SW480 (cell line): Measurements from ENCODE around the gene AGAP1.
"Not testable (repeated sequence)": the region's sequence is repeated elsewhere in the genome, so short reads cannot be mapped to it uniquely, and the experiment has no call there.

Source experiments
- DNase-seq: peaks from one replicate; pipeline ENCODE4 v3.0.0-alpha.2; 2016; ENCODE audit warnings: low spot score

AGAP1 gene

DNA sequence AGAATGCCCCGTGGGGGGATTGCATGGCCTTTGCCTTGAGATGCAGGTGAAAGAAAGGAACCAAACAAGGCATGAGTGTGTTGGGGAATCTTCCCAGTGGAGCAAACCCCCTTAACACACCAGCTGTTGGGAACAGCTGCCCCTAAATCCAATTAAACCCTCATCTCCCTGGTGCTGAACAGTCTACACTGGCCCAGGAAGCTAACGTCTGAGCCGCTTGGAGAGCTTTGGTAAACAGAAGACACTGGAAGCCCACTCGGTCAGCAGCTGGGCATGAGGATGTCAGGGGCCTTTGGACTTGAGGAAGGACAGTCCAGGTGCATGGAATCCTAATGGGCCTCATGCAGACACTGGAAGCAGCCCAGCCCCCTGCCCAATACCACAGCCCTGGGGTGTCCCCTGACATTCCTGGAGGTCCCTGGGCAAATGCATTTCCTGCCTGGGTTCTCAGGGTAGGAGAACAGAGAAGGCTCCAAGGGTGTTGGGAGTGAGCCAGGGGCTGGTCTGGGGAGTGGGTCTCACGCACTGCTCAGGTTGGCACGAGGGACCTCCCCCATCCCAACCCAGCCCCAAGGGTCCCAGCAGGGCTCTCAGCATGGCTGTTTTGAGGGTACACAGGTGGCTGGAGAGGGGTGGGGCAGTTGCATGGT, 636.6 kb downstream of the AGAP1 start:
- no peak for DNase-seq

DNA sequence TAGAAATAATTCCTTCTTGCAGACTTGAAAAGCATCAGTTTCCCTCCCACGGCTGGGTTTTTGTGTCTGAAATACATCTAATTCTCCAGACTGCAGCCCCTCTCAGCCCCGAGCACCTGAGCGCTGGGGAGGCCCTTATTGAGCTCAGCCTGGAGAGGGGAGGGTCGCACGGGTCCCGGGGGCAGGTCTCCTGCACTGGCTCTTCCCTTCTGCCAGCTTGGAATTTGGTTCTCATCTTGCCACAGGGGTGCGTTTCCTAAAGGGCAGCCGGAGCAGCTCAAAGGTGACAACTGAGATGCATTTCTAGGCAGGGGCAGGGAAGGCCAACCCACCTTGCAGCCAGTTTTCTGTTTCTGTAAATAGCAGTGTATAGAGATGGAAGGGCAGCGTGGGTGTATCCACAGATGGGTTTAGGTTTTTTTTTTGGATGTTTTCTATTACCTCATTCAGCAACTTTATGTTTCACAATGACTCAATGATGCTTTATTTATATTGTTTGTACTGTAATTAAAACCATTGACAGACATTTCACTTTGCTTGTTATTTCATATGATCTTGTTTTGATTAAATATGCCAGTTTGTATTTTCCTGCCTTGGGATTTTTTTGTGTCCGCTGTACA, 637.3 kb downstream of the AGAP1 start:
- DNase-seq = no peak

DNA sequence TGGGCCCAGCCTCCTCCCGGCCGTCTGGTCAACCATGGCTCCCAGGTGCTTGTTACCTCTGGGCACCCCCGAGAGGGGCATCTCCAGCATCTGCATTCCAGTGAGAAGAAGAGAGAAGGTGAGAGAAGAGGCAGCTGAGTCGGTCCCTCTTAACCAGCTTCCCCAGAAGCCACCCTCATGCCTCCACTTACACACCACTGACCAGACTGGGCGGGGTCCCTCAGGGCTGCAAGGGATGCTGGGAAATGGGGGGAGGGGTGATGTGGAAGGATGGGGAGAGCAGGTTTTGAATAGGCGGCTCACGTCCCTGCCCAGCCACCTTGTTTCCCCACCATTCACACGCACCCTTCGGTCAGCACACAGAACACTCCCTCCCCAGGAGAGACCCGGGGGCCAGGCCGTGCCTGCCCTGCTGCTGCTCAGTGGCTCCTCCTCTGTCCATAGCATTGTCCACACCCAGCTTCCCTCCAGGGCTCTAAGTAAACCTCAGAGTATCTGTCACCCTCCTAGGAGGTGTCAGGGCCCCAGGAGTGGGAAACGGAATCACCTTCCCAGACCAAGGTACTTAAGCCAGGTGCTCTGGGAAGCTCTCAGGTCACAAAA, 639.7 kb downstream of the AGAP1 start:
- no peak for DNase-seq

DNA sequence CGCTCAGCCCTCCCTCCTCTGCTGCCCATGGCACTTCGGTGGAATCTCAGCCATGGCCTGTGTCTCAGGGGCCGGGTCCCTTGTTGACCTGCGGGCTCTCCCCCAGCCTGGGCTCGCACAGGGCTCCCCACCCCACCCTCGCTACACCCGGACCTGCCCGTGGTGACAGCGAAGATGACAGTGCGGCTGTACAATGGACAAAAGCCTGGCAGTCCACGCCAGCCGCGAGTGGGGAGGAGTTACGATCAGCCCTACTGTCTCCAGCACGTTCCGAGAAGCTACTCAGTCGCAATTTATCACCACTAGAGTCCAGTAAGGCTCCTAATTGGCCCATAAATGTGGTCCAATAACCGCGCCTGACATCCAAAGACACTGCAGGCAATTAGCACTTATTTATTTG, 642.7 kb downstream of the AGAP1 start:
- no peak for DNase-seq

DNA sequence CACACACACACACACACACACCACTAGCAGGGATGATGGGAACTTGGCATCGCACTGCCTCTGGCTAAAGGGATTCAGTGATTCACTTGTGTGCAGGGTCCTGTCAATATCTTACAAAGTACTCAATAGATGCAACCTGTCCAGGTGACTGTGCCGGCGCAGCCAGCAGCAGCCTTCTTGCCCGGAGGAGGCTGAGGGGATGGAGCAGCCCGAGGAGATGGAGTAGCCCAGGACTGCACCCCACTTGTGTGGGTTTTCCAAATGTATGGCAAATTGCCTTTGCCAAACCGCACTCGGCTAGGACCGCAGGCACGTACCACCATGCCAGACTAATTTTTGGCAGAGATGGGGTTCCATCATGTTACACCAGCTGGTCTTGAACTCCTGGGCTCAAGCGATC, 643.2 kb downstream of the AGAP1 start:
- no peak for DNase-seq

DNA sequence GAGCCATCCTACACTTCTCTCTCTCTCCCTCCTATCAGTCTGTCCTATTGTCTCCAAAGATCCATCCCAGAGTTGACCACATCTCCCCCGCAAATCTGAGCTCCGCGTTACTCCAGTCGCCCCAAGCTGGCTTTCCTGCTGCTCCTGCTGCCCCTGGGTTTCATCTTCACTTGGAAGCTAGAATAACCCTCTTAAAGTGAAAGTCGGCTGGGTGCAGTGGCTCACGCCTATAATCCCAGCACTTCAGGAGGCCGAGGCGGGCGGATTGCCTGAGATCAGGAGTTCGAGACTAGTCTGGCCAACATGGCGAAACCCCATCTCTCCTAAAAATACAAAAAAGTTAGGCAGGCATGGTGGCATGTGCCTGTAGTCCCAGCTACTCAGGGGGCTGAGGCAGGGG, 647.8 kb downstream of the AGAP1 start:
- DNase-seq = not testable (repeated sequence)

DNA sequence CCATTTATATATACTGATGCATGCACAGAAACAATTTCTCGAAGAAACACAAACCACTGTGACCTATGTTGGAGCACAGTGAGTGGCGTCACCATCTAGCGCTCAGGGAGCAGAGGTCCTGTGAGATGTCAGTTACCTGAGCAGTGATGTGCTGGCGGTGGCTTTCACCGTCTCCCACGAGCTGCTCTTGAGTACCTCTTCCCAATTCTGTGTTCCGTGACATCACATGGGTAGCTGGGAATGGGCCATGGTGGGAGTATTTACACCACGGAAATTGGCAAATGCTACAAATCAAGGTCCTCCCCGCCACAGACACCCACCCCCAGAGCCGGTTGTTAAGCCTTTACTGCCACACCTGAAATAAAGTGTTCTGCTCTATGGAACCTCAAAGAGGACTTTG, 650.0 kb downstream of the AGAP1 start:
- DNase-seq = no peak

DNA sequence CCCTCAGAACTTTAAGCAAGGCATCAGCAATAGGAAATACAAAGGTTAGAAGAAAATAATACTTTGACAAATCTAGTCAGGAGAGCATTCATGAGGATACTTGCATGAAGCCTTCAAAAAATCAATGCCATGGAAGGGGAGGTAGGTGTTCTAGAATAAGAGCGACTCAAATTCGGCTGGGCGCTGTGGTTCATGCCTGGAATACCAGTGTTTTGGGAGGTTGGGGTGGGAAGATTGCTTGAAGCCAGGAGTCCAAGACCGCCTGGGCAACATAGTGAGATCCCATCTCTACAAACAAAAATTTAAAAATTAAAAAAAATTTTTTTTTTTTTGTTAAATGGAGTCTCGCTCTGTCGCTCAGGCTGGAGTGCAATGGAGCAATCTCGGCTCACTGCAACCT, 652.6 kb downstream of the AGAP1 start:
- no peak for DNase-seq

DNA sequence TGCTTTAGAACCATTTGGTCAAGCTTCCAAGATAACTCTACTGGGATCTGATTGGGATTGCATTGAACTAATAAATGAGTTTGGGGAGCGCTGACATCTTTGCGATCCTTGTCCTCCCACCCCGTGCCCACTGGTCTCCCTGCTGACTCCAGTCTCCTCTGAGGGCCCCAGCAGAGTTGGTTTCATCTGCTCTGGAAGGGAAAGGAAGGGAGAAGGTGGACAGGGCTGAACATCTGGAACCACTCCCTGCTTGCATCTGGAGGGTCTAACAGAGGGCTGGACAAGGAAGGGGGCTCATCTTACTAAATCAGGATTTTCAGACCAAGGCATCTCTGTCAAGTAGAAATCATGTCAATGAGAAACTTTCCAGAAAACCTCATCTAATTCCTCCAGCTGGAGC, 661.6 kb downstream of the AGAP1 start:
- no peak for DNase-seq

DNA sequence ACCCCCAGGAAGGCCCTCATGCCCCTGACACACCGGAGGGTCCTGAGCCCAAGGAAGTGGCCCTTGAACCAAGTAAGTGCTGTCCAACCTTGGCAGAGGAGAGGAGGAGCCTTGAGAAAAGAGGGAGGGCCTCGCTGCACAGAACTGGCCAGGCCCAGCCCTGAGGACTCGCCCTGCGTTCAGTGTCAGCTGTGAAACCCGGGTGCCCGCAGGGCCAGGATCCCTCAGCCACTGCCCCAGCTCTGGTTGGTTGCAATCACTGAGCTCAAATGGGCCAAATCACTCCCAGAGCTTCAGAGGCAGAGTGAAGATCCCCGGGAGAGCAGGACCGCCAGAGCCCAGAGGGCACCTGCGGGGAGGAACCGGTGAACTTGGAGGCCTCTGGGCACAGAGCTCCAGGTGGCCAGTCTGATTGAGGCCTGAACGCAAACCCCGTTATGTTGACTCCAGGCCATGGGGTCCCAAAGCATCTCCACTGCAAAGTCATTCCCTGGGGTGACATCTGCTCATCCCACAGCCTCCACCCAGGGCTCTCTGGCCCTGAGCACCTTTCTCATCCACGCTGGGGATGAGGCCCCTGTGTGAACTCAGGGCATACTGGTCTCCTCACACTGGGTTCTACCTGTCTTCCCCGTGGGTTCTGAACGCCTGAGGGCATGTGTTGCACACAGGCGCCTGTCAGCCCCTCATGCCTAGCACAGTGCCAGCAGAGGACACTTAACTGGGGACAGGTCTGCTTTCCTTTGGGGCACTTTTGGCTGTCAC, 662.4 kb downstream of the AGAP1 start:
- DNase-seq = no peak

DNA sequence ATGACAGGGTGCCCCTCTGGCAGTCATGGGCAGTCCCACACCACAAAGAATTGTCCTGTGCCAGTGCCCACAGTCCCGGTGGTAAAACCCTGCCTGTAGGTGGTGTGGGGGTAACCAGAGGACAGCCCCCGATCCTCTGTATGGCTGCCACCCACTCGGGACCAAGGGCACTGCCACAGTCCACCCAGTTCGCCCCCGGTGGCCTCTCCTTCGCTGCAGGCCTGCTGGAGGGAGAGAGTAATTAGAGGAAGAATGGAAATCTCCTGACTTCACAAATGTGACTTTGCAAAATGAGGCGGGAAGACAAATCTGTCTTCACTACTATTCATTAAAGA, 663.0 kb downstream of the AGAP1 start:
- no peak for DNase-seq

DNA sequence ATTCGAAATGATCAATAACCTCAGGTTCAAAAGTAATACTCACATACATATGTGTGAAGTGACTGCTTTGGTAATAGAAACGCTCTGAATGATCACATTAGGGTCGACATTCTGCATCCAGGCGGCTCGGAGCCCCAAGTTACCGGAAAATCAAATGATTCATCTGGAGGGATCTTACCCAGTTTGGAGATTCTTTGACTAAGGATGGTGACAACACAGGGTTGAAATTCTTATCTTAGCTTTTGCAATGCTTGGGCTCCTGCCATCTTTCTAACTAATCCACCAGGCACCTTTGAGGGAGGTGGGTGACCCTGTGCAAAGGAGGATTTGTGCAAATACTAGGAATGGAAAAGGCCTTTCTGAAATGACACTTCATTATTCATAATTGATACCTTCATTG, 663.5 kb downstream of the AGAP1 start:
- no peak for DNase-seq

DNA sequence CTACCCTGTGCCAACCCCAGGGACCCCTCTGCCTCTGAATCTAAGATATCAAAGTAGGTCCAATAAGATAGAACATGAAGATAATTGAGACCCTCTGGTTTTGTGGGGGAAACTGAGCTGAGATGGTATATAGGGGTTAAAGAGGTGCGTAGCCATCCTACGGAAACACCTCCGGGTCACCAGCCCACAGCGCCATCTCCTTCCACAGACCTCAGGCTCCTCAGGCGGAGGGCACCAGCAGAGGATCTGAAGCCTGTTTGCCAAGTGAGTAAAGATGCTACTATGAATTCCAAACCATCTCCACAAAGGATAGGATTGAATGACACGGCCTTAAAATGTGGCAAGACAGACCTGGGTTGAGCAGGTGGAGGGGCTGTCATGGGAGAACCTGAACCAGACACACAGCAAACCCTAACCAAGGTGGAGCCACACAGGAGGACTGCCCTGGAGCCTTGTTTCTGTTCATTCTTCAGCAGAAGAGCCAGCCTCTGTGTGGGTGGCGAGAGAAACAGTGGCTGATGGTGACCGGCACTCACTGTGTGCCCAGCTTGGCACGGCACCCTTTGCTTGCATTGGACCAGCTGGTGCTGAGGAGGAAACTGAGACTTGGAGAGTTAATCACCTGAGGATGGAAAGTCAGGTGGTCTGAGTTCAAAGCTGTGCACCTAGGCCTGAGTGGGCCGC, 664.1 kb downstream of the AGAP1 start:
- DNase-seq = no peak

DNA sequence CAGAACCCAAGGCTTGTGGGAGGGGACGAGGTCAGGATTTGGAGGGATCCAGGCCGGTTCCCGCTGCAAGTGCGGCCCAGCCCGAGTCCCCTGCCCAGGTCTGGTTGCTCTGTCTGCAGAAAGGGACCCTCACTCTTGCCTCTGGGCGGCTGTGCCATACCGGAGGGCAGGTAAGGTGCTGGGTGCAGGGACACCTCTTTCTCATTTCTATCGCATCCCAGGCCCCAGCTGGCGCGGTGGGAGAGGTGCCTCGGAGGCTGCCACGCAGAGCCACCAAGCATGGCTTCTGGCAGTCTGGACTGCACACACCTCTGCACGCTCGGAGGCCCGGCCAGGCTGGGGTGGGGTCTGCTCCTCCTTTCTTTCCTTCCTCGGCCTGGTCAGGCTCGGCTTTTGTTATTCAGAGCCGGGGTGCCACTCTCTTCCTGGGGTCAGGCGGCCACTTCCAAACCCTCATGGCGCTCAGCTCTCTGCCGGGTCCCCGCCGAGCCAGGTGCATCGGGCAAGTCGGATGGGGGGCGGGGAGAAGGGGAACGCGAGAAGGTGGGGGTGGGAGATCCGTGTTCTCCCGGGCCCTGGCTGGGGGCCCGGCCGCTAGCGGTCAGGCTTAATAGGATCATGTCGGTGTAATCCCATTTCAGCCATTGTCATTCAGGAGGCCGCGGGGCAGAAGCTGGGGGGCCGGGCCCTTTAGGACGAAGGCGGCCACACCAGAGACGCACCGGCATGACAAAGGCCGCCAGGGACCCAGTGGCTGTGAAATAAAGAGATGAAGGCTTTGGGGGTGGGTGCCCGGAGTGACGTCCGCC, 665.3 kb downstream of the AGAP1 start:
- DNase-seq = no peak

DNA sequence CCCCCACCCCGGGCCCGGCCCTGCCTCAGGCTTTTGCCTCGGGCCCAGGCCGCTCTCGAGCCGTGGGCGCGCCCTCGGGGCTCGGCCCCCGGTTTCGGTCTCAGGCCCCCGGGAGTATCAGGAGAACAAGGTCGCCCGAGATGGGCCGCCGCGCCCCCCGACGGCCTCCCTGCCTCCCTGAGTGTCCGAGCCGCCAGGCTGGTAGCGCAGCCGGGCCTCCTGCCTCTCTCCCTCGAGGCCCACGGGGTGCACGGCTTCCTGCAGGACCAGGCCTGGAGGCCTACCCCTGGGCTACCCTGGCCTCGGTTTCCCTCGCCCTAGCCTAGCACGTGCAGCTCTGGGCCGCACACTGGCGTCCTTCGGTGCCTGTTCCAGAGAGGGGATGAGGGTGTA, 665.9 kb downstream of the AGAP1 start:
- no peak for DNase-seq

DNA sequence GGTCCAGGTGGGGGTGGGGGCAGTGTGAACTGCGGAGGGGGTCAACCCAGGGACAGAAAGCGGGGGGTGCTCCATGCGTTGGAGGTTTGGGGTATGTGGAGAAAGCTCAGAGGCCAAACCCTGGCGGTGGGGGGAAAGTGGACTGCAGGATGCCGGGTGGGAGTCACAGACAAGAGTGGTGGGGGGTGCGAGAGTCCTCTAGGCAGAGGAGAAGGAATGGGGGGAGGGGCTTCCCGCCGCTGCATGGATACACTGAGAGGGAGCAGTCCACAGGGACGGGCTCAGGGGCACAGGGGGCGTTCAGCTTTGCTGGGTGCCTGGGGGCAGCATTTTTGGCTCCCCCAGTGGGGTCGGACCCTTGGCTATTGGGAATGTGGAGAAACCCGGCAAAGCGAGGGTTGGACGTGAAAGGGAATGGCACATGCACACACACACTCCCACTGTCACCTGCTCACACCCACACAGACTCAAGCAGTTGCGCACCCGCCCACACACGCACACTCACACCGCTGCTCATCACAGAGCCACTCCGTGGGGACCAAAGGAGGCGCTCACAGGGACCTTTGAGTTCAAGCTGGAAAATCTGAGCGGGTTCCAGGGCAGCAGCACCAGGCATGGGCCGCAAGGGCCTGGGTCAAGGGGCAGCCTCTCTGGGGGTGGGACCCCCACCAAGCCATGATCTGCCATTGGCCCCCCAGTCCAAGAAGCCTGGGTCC, 666.7 kb downstream of the AGAP1 start:
- DNase-seq = no peak

DNA sequence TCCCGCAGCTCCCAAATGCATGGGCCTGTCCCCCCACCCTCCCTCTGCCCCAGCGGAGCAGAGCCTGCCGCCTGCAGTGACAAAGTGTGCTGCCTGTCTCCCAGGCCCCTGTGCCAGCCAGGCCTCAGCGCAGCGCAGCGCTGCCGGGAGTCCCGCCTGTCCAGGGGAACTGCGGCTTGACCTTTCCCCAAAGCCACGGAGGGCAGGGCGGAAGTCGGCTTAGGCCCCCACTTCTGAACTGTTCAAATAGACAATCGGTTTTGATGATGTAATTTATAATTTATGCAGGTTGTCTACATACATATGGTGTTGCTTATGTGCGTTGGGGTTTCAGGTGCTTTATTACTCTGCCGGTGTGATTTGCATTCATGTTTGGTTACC, 667.2 kb downstream of the AGAP1 start:
- DNase-seq = no peak

DNA sequence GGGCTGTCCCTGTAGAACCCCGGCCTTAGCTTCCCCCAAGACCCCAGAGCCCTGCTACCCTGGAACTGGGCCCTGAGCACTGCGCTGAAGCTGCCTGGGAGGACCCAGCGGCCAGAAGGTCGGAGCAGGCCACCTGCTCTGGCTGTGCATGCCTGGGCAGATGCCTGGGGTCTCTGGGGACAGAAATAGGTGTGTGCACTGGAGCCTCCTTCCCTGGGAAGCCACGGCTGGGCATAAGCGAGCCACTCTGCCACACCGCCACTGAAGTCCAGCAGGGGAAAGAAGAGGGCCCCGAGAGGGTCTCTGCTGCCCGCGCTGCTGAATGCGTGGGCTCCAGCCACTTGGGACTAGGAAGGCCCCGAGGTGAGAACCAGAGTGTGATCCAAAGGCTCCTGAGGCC, 667.7 kb downstream of the AGAP1 start:
- DNase-seq = no peak

DNA sequence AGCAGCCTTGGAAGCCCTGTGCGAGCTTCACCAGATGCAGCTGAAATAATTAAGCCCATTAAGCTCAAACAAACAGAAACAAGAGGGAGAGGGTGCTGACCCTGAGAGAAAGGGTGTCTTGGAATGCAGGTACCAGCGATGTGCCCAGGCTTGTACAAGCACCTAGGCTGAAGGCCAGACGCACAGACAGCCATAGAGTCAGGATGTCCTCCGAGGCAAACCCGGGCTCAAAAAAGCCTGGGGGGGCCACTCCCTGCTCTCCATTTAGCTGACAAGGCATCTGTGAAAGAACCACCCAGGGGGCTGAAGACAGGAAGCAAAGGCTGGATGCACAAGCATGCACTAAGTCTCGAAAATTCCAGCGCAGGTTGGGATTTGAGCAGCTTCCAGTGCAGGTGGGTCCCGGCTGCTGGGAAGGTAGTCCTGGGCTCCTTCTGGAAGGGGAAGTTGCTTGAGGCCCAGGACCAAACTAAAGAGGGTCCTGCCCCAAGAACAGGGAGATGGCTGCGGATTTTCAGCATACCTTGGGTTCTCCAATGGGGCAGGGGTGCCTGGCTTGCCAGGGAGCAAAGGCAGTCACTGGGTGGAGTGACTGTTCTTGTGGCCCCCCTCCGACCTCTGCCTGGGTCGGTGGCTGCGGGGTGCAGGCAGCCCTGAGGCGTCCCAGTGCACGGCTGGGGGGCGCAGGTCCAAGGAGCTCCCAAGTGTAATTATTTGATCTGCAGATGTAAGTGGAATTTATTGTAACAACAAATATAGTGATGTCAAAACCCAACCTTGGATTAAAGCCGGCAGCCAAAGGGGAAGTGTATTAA, 668.4 kb downstream of the AGAP1 start:
- DNase-seq = no peak

DNA sequence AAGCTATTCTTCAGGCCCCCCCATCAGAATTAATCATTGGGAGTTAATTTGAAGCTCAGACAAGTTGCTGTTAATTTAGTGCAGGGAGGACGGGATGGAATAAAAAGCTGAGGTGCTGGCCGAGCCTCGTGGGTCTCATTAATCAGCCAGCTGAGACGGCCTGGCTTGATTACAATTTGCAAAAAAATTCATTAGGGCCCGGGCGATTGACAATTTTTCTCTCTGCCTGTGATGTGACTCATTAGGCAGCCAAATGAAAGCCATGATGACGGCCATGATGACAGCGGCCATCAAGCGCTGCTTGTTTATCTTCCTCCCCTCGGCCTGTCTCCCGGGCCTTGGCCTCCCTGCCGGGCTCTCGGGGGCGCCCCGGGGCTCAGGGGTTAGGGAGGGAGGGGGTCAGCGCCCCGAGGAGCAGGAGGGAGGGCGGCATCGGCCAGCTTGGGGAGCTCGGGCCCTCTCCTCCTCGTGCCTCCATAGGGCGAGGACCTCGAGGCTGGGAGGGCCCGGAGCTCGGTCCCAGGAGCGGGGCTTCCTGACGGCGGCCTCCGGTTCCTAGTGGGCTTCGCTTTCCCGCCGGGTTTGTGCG, 669.1 kb downstream of the AGAP1 start:
- DNase-seq = no peak
